Stimulated activated CD8-positive, alpha-beta memory T cell treated with anti-CD3 and anti-CD28 coated beads, Interleukin-4, amount 100 ng/mL, for 48 hours (primary cell): ENCODE data around the gene RPP30.
"Not testable (repeated sequence)": the region's sequence is repeated elsewhere in the genome, so short reads cannot be mapped to it uniquely, and the experiment has no call there.

Experiments
- DNase-seq: peaks from one replicate; pipeline ENCODE4 v3.0.0-alpha.2; 2020

The RPP30 gene

DNA sequence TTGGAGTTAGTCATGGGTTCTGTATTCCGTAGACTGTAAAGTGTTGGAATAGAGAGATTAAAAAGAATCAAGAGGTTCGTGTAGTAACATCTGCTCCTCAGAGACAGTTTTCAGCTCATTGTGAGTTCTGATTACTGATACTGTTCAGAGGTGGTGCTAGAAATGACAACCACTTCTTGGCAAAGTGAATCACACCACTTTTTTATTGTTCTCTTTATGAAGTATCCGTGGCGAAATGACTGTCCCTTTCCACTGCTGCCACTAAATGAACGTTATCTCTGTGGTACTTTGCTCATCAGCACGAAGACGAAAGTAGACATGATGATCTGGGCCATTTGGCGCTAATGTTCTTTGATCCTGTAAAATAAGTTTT lies 860 bp downstream of the RPP30 start:
- DNase-seq: peak; percentile 45

DNA sequence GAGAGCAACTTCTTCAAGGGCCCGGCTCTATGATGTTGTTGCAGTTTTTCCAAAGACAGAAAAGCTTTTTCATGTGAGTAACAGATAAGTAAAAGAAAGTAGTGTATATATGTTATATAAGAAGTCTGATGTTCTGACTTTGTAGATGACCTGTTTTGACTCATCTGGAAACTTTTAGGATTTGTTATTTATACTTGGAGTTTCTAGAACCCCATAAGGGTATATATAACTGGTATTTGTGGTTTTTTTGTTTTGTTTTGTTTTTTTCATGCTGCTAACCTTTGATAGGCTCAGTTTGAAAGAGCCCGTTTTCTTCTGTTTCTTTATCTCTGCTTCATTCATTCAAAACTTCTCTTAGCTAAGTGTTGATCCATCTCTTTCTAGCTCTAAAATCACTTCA lies 7.3 kb downstream of the RPP30 start:
- DNase-seq: no peak

DNA sequence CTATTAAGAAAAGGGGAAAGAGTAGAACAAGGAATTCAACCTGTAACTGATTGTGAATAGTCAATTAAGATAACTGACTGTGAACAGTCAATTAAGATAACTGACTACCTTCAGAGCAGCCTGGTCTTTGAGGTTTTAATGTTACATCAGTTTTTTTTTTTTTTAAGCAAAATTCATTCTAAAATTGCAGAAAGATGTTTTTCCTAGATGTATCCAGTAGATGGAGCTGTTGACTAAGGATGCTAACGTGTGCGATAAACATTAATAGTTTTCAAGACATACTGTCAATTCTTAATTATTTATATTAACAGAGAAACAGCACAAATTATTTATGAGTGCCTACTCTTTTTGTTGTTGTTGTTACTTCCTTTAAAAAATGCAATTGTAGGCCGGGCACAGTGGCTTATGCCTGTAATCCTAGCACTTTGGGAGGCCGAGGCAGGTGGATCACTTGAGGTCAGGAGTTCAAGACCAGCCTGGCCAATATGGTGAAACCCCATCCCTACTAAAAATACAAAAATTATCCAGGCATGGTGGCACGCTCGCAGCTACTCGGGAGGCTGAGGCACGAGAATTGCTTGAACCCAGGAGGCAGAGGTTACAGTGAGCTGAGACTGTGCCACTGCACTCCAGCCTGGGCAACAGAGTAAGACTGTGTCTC lies 8.4 kb downstream of the RPP30 start:
- not testable (repeated sequence) for DNase-seq

GRCh38 chr10:90884431-90884830 lies 12.7 kb downstream of the RPP30 start:
- DNase-seq: no peak

GRCh38 chr10:90885176-90885575 lies 13.4 kb downstream of the RPP30 start:
- DNase-seq: no peak

GRCh38 chr10:90887555-90887954 lies 15.8 kb downstream of the RPP30 start:
- DNase-seq: no peak

- DNase-seq: no peak
Measured at GRCh38 chr10:90888387-90888786, 16.6 kb downstream of the RPP30 start.

- DNase-seq: no peak
Measured at GRCh38 chr10:90889636-90890035, 17.9 kb downstream of the RPP30 start.

GRCh38 chr10:90890347-90890746 lies 18.6 kb downstream of the RPP30 start:
- DNase-seq: no peak

- DNase-seq: no peak
Measured at GRCh38 chr10:90893190-90893589, 21.4 kb downstream of the RPP30 start.

- not testable (repeated sequence) for DNase-seq
Measured at GRCh38 chr10:90896916-90897315, 25.1 kb downstream of the RPP30 start.

GRCh38 chr10:90905925-90906324 lies 34.2 kb downstream of the RPP30 start:
- DNase-seq: no peak

DNA sequence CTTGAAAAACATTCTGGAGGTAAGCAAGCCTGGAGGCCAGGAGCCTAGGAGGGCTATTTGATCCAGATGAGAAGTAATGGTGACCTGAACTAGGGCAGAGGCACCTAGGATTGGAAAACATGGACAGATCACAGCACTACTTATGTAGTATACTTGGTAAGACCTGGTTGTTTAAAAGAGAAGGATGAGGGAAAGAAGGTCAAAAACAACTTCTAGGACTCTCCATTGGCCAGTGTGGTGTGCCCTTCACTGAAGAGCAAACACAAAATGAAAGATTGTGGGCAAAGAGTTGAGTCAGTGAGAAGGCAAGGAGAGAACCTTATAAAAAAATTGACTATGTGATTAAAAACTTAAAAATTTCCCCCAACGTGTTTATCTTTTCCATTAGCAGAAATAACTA lies 34.8 kb downstream of the RPP30 start:
- no peak for DNase-seq

DNA sequence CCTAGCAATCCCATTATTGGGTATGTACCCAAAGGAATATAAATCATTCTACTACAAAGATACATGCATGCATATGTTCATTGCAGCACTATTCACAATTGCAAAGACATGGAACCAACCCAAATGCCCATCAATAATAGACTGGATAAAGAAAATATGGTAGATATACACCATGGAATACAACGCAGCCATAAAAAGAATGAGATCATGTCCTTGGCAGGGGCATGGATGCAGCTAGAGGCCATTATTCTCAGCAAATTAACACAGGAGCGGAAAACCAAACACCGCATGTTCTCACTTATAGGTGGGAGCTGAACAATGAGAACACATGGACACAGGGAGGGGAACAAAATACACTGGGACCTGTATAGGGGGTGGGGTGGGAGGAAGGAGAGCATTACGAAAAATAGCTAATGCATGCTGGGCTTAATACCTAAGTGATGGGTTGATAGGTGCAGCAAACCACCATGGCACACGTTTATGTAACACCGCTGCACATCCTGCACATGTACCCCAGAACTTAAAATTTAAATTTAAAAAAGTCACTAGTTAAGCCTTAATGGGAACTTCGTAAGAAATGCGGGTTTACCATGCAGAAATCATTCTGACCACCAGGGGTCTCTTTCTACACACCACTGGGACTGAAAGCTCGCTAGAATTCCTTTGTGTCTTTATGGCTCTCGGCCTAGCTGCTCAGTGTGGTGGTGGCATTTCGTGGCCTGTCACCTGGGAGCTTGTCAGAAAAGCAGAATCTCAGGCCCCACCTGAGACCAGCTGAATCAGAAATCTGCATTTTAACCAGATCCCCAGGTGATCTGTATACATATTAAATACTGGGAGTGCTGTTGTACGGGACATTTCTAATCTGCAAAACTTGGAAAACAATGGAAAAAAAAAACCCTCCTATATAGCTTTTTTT lies 39.6 kb downstream of the RPP30 start:
- DNase-seq: peak; percentile 56

- DNase-seq: no peak
Measured at GRCh38 chr10:90912174-90912573, 40.4 kb downstream of the RPP30 start.

- DNase-seq: no peak
Measured at GRCh38 chr10:90912854-90913479, 41.2 kb downstream of the RPP30 start.

DNA sequence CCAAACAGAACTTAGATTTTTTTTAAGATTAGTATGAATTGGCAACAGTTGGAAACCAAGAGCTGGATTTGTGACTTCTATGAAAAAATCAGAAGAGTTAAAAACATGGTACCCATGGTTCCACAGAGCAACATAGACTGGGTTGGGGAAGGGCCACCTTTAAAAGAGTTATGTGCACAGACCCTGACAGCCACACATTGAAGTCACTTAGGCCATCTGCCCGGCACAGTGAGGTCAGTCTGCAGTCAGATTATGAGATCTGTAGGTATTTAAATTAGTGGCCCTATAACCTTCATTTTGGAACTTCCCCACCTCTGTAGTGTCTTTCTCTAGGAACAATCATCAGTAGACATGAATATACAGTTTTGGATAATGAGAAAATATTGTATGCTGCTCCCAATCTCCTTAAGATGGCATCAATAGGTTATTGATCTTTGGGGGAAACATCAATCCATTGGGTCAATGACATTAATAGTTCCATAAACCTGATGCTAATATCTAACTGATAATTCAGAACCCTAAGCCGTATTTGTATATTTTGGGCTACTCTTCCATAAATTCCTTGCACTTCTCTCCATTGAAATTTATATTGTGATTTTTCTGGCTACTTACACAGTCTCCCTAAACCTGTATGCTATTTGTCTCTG lies 42.1 kb downstream of the RPP30 start:
- DNase-seq: no peak

DNA sequence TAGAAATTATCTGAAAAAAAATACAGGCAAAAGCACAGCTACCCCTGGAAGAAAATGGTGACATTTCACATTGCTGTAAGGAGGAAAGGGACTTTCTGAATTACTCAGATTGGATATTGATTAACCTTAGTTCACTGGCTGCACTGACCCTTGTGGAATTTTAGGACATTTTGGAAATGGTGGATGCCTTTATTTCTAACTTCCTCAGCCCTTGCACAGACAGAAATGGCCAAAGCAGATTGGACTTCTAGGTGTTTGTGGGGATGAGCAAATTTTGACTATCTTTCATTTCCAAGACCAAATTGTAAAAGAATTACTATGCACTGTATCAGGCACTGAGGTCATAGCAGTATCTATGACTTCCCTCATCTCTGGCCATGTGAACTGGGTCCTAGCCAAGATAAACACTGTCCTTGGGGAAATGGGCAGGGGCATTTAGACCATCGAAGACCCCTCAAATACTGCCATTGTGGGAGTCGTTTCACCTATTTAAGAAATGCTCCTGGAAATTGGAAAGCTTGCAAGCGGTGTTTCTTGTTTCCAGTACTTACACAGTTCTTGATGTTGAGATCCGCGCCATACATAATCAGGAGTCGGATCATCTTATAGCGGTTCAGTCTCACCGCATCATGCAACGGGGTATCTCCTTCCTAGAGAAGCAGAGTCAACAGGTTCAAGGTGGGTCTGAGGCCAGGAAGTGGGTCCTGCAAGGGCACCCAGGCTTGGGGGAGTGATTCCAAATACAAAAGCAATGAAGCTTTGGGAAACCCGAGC lies 43.4 kb downstream of the RPP30 start:
- DNase-seq: no peak

DNA sequence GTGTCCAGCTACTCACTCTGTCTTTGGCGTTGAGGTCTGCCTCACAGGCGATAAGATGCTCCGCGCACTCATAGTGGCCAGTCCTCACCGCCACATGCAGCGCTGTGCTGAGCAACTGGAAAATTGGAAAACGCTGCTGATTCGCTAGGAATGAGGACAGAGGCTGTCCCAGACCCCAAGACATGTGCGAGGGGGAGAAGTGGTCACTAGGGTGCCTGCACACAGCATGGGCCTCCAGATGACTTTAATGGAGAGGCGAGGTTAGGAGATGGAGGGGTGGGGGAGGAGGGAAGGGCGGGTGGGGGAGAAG lies 43.9 kb downstream of the RPP30 start:
- DNase-seq: no peak

- no peak for DNase-seq
Measured at GRCh38 chr10:90916392-90917237, 44.8 kb downstream of the RPP30 start.

DNA sequence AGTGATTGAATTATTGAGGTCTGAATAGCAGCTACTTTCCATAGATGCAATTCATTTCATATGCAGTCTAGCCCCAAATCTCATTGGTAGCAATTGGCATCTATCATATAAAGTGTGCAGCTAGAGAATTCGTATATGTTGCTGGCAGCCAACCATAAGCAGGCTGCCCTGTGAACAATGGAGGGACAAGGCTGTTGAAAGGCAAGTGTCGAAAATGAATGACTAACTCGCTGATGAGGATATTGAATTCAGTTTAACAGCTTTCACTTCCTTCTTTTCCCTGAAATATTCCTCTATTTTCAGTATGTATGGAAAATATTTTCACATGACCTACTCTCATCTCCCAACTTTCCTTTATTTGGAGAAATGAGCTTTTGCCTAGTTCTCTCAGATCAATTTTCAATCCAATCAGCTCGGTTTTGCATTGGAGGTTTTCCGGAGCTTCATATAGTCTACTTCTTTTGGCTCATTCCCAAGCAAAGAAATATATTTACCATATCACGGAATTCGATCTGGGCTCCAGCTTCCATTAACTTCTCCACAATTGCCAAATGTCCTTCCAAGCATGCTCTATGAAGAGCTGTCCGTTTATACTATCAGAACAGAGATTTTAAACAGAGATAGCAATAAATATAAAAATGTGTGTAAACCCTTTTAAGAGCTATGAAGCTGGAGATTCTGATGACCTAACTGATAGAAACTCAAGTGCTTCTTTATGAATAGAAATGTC lies 45.6 kb downstream of the RPP30 start:
- DNase-seq: no peak
